Trophoblast cell (in vitro differentiated cells and primary cell): Measurements from ENCODE around the gene ARHGDIB.

Source experiments
- DNase-seq, 2 donors: peaks; one replicate each; pipeline ENCODE4 v3.0.0-alpha.2; 2016
- H2AFZ ChIP-seq: 2 replicates; pipeline ENCODE4 v1.6.1; 2013; ENCODE audit warnings: low read length, moderate library complexity, mild to moderate bottlenecking; ENCODE audit not compliant: insufficient read depth, poor library complexity
- H2AK5ac ChIP-seq: 2 replicates; pipeline ENCODE4 v1.6.1; 2013; ENCODE audit warnings: mild to moderate bottlenecking, low read length
- H2BK120ac ChIP-seq: 2 replicates; pipeline ENCODE4 v1.6.1; 2013; ENCODE audit warnings: low read length, mild to moderate bottlenecking, moderate library complexity; ENCODE audit not compliant: insufficient read depth, poor library complexity
- H2BK12ac ChIP-seq: 2 replicates; pipeline ENCODE4 v1.6.1; 2013; ENCODE audit warnings: mild to moderate bottlenecking, low read length, moderate library complexity
- H2BK5ac ChIP-seq: 2 replicates; pipeline ENCODE4 v1.6.1; 2013; ENCODE audit warnings: low read length, low read depth, moderate library complexity, mild to moderate bottlenecking; ENCODE audit not compliant: poor library complexity
- H3K14ac ChIP-seq: 2 replicates; pipeline ENCODE4 v1.6.1; 2013; ENCODE audit warnings: mild to moderate bottlenecking, low read length
- H3K18ac ChIP-seq: 2 replicates; pipeline ENCODE4 v1.6.1; 2013; ENCODE audit warnings: mild to moderate bottlenecking, low read length
- H3K23ac ChIP-seq: 2 replicates; pipeline ENCODE4 v1.6.1; 2013; ENCODE audit warnings: low read length
- H3K27ac ChIP-seq: 2 replicates; pipeline ENCODE4 v1.5.1; 2013; ENCODE audit warnings: low read depth, mild to moderate bottlenecking, inconsistent platforms, low read length, moderate library complexity
- H3K27me3 ChIP-seq: 2 replicates; pipeline ENCODE4 v1.6.1; 2013; ENCODE audit warnings: inconsistent platforms, mild to moderate bottlenecking, low read length, moderate library complexity; ENCODE audit not compliant: insufficient read depth
- H3K36me3 ChIP-seq, 2 experiments: 1 replicate in 1 of 2; 2 replicates in 1 of 2; pipeline ENCODE4 v1.6.1; 2013; ENCODE audit warnings: low read length in 2 of 2, mild to moderate bottlenecking in 2 of 2, moderate library complexity in 1 of 2; ENCODE audit not compliant: insufficient read depth in 2 of 2, control insufficient read depth in 1 of 2
- H3K4ac ChIP-seq: 2 replicates; pipeline ENCODE4 v1.6.1; 2013; ENCODE audit warnings: low read depth, mild to moderate bottlenecking, low read length, moderate library complexity
- H3K4me1 ChIP-seq, 2 experiments: 1 replicate in 1 of 2; 2 replicates in 1 of 2; pipeline ENCODE4 v1.6.1; 2013; ENCODE audit warnings: low read length in 2 of 2, mild to moderate bottlenecking in 2 of 2, moderate library complexity in 1 of 2; ENCODE audit not compliant: insufficient read depth in 2 of 2, control insufficient read depth in 1 of 2
- H3K4me2 ChIP-seq: 2 replicates; pipeline ENCODE4 v1.6.1; 2013; ENCODE audit warnings: inconsistent platforms, mild to moderate bottlenecking, low read length, moderate library complexity
- H3K4me3 ChIP-seq: 2 replicates; pipeline ENCODE4 v1.5.1; 2013; ENCODE audit warnings: mild to moderate bottlenecking, low read depth, low read length, inconsistent platforms
- H3K79me1 ChIP-seq: one replicate; pipeline ENCODE4 v1.6.1; 2013; ENCODE audit warnings: low read length
- H3K79me2 ChIP-seq: 2 replicates; pipeline ENCODE4 v1.6.1; 2013; ENCODE audit warnings: low read length, mild to moderate bottlenecking; ENCODE audit not compliant: control insufficient read depth, insufficient read depth, poor library complexity
- H3K9ac ChIP-seq: 2 replicates; pipeline ENCODE4 v1.6.1; 2013; ENCODE audit warnings: mild to moderate bottlenecking, low read length
- H3K9me3 ChIP-seq: 2 replicates; pipeline ENCODE4 v1.6.1; 2013; ENCODE audit warnings: low read depth, mild to moderate bottlenecking, control low read depth, inconsistent platforms, low read length; ENCODE audit not compliant: insufficient read depth
- H4K12ac ChIP-seq: 2 replicates; pipeline ENCODE4 v1.6.1; 2013; ENCODE audit warnings: low read depth, mild to moderate bottlenecking, low read length, moderate library complexity
- H4K8ac ChIP-seq: 2 replicates; pipeline ENCODE4 v1.6.1; 2013; ENCODE audit warnings: low read depth, mild to moderate bottlenecking, low read length, moderate library complexity
- H4K91ac ChIP-seq: one replicate; pipeline ENCODE4 v1.6.1; 2013; ENCODE audit warnings: low read depth, mild to moderate bottlenecking, low read length, moderate library complexity
- WGBS: extraction: QIAGEN DNeasy Blood & Tissue Kit; methylation state at CpG from one replicate; pipeline ENCODE4 v1.1.7; 2013; ENCODE audit warnings: missing lambda C conversion rate; ENCODE audit not compliant: insufficient read length, insufficient coverage; ENCODE audit errors: extremely low coverage; 5-methylcytosine and 5-hydroxymethylcytosine counted together

ARHGDIB gene

GRCh38 chr12:14954269-14954668 is 7.1 kb downstream of the ARHGDIB start:
- Histone ChIP-seq H3K9ac (no peak overlapping the region), H3K18ac (no peak overlapping the region), H4K12ac (no peak overlapping the region), H3K27me3 (no peaks in the 10 kb centered on the region), H3K36me3 (no peaks in the 10 kb centered on the region), H2BK12ac (no peak overlapping the region), H3K4me1 (peaks cover 17 to 27% of the 10 kb centered on the region in 2 experiments), H4K8ac (no peak overlapping the region), H3K4me2 (no peak overlapping the region), H3K4ac (no peak overlapping the region), H2AK5ac (peak overlapping the region; percentile 24), H2BK120ac (no peak overlapping the region), H3K4me3 (no peak overlapping the region), H3K23ac (no peak overlapping the region), H2AFZ (no peak overlapping the region), H2BK5ac (no peak overlapping the region), H4K91ac (no peak overlapping the region), H3K79me1 (peaks cover 26% of the 10 kb centered on the region), H3K79me2 (no peaks in the 10 kb centered on the region), H3K27ac (no peak overlapping the region), H3K14ac (no peak overlapping the region), H3K9me3 (no peaks in the 10 kb centered on the region)
- WGBS = no CpG with 5 or more reads among the region's 4 CpGs
- no peak for DNase-seq

GRCh38 chr12:14953752-14954151 is 7.6 kb downstream of the ARHGDIB start:
- H3K18ac ChIP-seq = no peak overlapping the region
- H3K23ac ChIP-seq = no peak overlapping the region
- no peak overlapping the region for H3K9ac ChIP-seq
- no peak overlapping the region for H3K27ac ChIP-seq
- no peak overlapping the region for H2BK5ac ChIP-seq
- no peak overlapping the region for H2AFZ ChIP-seq
- H2BK120ac ChIP-seq = no peak overlapping the region
- H3K27me3 ChIP-seq = no peaks in the 10 kb centered on the region
- no peak overlapping the region for H3K4ac ChIP-seq
- H2AK5ac ChIP-seq = peak overlapping the region; percentile 24
- H3K4me3 ChIP-seq = no peak overlapping the region
- peaks cover 15 to 25% of the 10 kb centered on the region in 2 experiments for H3K4me1 ChIP-seq
- H3K14ac ChIP-seq = no peak overlapping the region
- peaks cover 26% of the 10 kb centered on the region for H3K79me1 ChIP-seq
- no peak overlapping the region for H4K8ac ChIP-seq
- H4K12ac ChIP-seq = no peak overlapping the region
- DNase-seq = no peak
- WGBS = no CpG with 5 or more reads among the region's 1 CpG
- H3K9me3 ChIP-seq = no peaks in the 10 kb centered on the region
- H3K79me2 ChIP-seq = no peaks in the 10 kb centered on the region
- H4K91ac ChIP-seq = no peak overlapping the region
- no peaks in the 10 kb centered on the region for H3K36me3 ChIP-seq
- no peak overlapping the region for H2BK12ac ChIP-seq
- no peak overlapping the region for H3K4me2 ChIP-seq

GRCh38 chr12:14952299-14952921 is 9.0 kb downstream of the ARHGDIB start:
- WGBS = no CpG with 5 or more reads among the region's 7 CpGs
- Histone ChIP-seq H3K23ac (no peak overlapping the region), H2BK5ac (peak overlapping the region; percentile 10), H2AFZ (no peak overlapping the region), H3K4me2 (no peak overlapping the region), H3K27ac (no peak overlapping the region), H2AK5ac (no peak overlapping the region), H3K9me3 (no peaks in the 10 kb centered on the region), H3K14ac (peak overlapping the region; percentile 10), H2BK12ac (peak overlapping the region; percentile 44), H3K4me3 (no peak overlapping the region), H3K18ac (no peak overlapping the region), H3K79me2 (no peaks in the 10 kb centered on the region), H3K79me1 (peaks cover 30% of the 10 kb centered on the region), H3K4ac (no peak overlapping the region), H3K4me1 (peaks cover 11 to 26% of the 10 kb centered on the region in 2 experiments), H4K91ac (no peak overlapping the region), H2BK120ac (peak overlapping the region; percentile 26), H3K36me3 (no peaks in the 10 kb centered on the region), H3K9ac (no peak overlapping the region), H3K27me3 (no peaks in the 10 kb centered on the region), H4K12ac (no peak overlapping the region), H4K8ac (no peak overlapping the region)
- DNase-seq = peak; percentile 84 to 96

DNA sequence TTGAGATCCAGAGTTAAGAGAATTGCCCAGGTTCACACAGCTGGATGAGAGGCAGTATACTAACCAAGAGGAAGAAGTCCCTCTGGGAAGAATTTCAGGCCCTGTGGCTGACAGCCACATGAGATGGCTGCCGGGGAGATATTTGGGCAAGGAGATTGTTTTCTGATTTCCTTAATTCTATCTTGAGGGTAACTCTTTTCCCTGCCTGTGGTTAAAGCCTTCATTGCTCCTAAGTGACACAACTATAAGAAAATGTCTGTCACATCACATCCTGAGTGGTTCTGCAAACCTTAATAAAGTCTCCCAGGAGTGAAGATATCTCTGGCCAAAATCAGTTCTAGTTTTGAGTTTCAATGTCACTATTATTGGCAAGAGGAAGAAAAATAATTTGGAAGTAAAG is 9.6 kb downstream of the ARHGDIB start:
- Histone ChIP-seq H3K18ac (peak overlapping the region; percentile 48), H4K12ac (no peak overlapping the region), H3K27me3 (no peaks in the 10 kb centered on the region), H2AK5ac (peak overlapping the region; percentile 78), H4K8ac (peak overlapping the region; percentile 76), H3K4me2 (no peak overlapping the region), H3K27ac (peak overlapping the region; percentile 81), H3K4me1 (peaks cover 11 to 26% of the 10 kb centered on the region in 2 experiments), H3K23ac (no peak overlapping the region), H3K9ac (no peak overlapping the region), H2BK12ac (peak overlapping the region; percentile 100), H3K14ac (peak overlapping the region; percentile 73), H2BK5ac (peak overlapping the region; percentile 88), H3K4me3 (no peak overlapping the region), H4K91ac (peak overlapping the region; percentile 93), H2BK120ac (peak overlapping the region; percentile 97), H3K79me2 (no peaks in the 10 kb centered on the region), H3K79me1 (peaks cover 30% of the 10 kb centered on the region), H3K4ac (peak overlapping the region; percentile 82), H2AFZ (no peak overlapping the region), H3K9me3 (no peaks in the 10 kb centered on the region), H3K36me3 (no peaks in the 10 kb centered on the region)
- DNase-seq = peak in 1 of 2 donors; percentile 33
- no CpG with 5 or more reads among the region's 1 CpG for whole genome bisulfite sequencing
